Measurements from ENCODE around the gene ID4.
"Not testable (repeated sequence)": the region's sequence is repeated elsewhere in the genome, so short reads cannot be mapped to it uniquely, and the experiment has no call there.

Gene ID4

GRCh38 chr6:19834858-19835257 is 2.3 kb upstream of the ID4 start:
- no peak for DNase-seq

- DNase-seq = no peak
Observed at GRCh38 chr6:19835605-19836004, 1.6 kb upstream of the ID4 start.

- DNase-seq = peak; percentile 20
Observed at GRCh38 chr6:19837511-19838441, 606 bp downstream of the ID4 start.

- peak; percentile 80 for DNase-seq
Observed at GRCh38 chr6:19838442-19839236, 1.5 kb downstream of the ID4 start.

GRCh38 chr6:19839237-19839546 is 2.0 kb downstream of the ID4 start:
- DNase-seq = no peak

- DNase-seq = no peak
Observed at GRCh38 chr6:19839788-19840187, 2.6 kb downstream of the ID4 start.

GRCh38 chr6:19841181-19841580 is 4.0 kb downstream of the ID4 start:
- no peak for DNase-seq

GRCh38 chr6:19842030-19842615 is 5.0 kb downstream of the ID4 start:
- DNase-seq = no peak

GRCh38 chr6:19844689-19845088 is 7.5 kb downstream of the ID4 start:
- DNase-seq = no peak

GRCh38 chr6:19845266-19846041 is 8.3 kb downstream of the ID4 start:
- DNase-seq = no peak

GRCh38 chr6:19848465-19849029 is 11.4 kb downstream of the ID4 start:
- DNase-seq = no peak

GRCh38 chr6:19849196-19849595 is 12.0 kb downstream of the ID4 start:
- DNase-seq = no peak

- DNase-seq = no peak
Observed at GRCh38 chr6:19849755-19850154, 12.6 kb downstream of the ID4 start.

- DNase-seq = peak; percentile 81
Observed at GRCh38 chr6:19851241-19852089, 14.3 kb downstream of the ID4 start.

- no peak for DNase-seq
Observed at GRCh38 chr6:19852090-19852457, 14.9 kb downstream of the ID4 start.

GRCh38 chr6:19852927-19853326 is 15.8 kb downstream of the ID4 start:
- DNase-seq = no peak

GRCh38 chr6:19854421-19855015 is 17.3 kb downstream of the ID4 start:
- not testable (repeated sequence) for DNase-seq

GRCh38 chr6:19855536-19855935 is 18.4 kb downstream of the ID4 start:
- no peak for DNase-seq

- no peak for DNase-seq
Observed at GRCh38 chr6:19857139-19857538, 20.0 kb downstream of the ID4 start.

GRCh38 chr6:19857703-19858102 is 20.5 kb downstream of the ID4 start:
- DNase-seq = no peak

- peak; percentile 22 for DNase-seq
Observed at GRCh38 chr6:19860235-19860877, 23.2 kb downstream of the ID4 start.
